Neuronal stem cell (in vitro differentiated cells): ENCODE measurements around the gene TXNDC11.
A peak's percentile ranks its signal among the peaks of the same experiment; 100 is the strongest.

Experiments used
- DNase-seq: peaks from one replicate; pipeline ENCODE4 v3.0.0-alpha.2; 2013; ENCODE audit warnings: low spot score
- H2AFZ ChIP-seq: one replicate; pipeline ENCODE4 v1.6.1; 2013; ENCODE audit warnings: mild to moderate bottlenecking, low read length, inconsistent platforms
- H2AK5ac ChIP-seq: 2 replicates; pipeline ENCODE4 v1.6.1; 2013; ENCODE audit warnings: low read depth, mild to moderate bottlenecking, inconsistent platforms, low read length, moderate library complexity, mixed read lengths
- H2BK120ac ChIP-seq: 2 replicates; pipeline ENCODE4 v1.6.1; 2013; ENCODE audit warnings: low read depth, mild to moderate bottlenecking, inconsistent platforms, low read length, moderate library complexity, mixed read lengths
- H2BK12ac ChIP-seq: one replicate; pipeline ENCODE4 v1.6.1; 2013; ENCODE audit warnings: low read length, inconsistent platforms
- H2BK15ac ChIP-seq: 2 replicates; pipeline ENCODE4 v1.6.1; 2013; ENCODE audit warnings: mild to moderate bottlenecking, low read length, inconsistent platforms, mixed read lengths
- H2BK5ac ChIP-seq: one replicate; pipeline ENCODE4 v1.6.1; 2013; ENCODE audit warnings: inconsistent platforms, mild to moderate bottlenecking, low read length, moderate library complexity
- H3K14ac ChIP-seq: one replicate; pipeline ENCODE4 v1.6.1; 2013; ENCODE audit warnings: low read length, inconsistent platforms
- H3K18ac ChIP-seq: 2 replicates; pipeline ENCODE4 v1.6.1; 2013; ENCODE audit warnings: low read length, inconsistent platforms
- H3K23ac ChIP-seq: 2 replicates; pipeline ENCODE4 v1.6.1; 2013; ENCODE audit warnings: low read depth, mild to moderate bottlenecking, mixed read lengths, low read length, inconsistent platforms; ENCODE audit not compliant: poor library complexity
- H3K27ac ChIP-seq: replicated peaks from 3 replicates; pipeline ENCODE4 v1.5.1; 2013; ENCODE audit warnings: low read length, inconsistent platforms
- H3K27me3 ChIP-seq, 3 experiments: 2 replicates each; pipeline ENCODE4 v1.6.1; 2013; ENCODE audit warnings: low read length in 3 of 3, mild to moderate bottlenecking in 2 of 3, inconsistent platforms in 1 of 3, low read depth in 1 of 3, mixed read lengths in 1 of 3, moderate library complexity in 1 of 3; ENCODE audit not compliant: control insufficient read depth in 3 of 3, insufficient read depth in 3 of 3
- H3K36me3 ChIP-seq, 2 donors: replicated peaks in 1 of 2; 2 replicates each; pipeline ENCODE4 v1.6.1; 2013; ENCODE audit warnings: low read length in 2 of 2; ENCODE audit not compliant: control insufficient read depth in 2 of 2, insufficient read depth in 2 of 2
- H3K4ac ChIP-seq: 2 replicates; pipeline ENCODE4 v1.6.1; 2013; ENCODE audit warnings: inconsistent platforms, mild to moderate bottlenecking, low read length, moderate library complexity
- H3K4me1 ChIP-seq, 2 donors: 1 replicate in 1 of 2; 2 replicates in 1 of 2; pipeline ENCODE4 v1.6.1; 2013; ENCODE audit warnings: low read length in 2 of 2, low read depth in 1 of 2; ENCODE audit not compliant: control insufficient read depth in 2 of 2, insufficient read depth in 1 of 2
- H3K4me2 ChIP-seq: one replicate; pipeline ENCODE4 v1.6.1; 2013; ENCODE audit warnings: mild to moderate bottlenecking, low read length, inconsistent platforms; ENCODE audit not compliant: insufficient read depth, poor library complexity, severe bottlenecking
- H3K4me3 ChIP-seq, 2 donors: 2 replicates each; pipeline ENCODE4 v1.5.1; 2013; ENCODE audit warnings: low read length in 2 of 2, mild to moderate bottlenecking in 2 of 2, inconsistent platforms in 1 of 2, moderate library complexity in 1 of 2
- H3K79me1 ChIP-seq: one replicate; pipeline ENCODE4 v1.6.1; 2013; ENCODE audit warnings: low read depth, mild to moderate bottlenecking, inconsistent platforms, low read length, moderate library complexity
- H3K9ac ChIP-seq: one replicate; pipeline ENCODE4 v1.6.1; 2013; ENCODE audit warnings: mild to moderate bottlenecking, low read depth, low read length, inconsistent platforms; ENCODE audit not compliant: poor library complexity
- H3K9me3 ChIP-seq, 2 donors: replicated peaks in 1 of 2; 2 replicates each; pipeline versions ENCODE3 to v1.6.1; 2013; ENCODE audit warnings: low read length in 2 of 2, mild to moderate bottlenecking in 2 of 2, inconsistent platforms in 1 of 2, low read depth in 1 of 2, mixed read lengths in 1 of 2, moderate library complexity in 1 of 2; ENCODE audit not compliant: control insufficient read depth in 2 of 2, insufficient read depth in 1 of 2
- H4K8ac ChIP-seq: one replicate; pipeline ENCODE4 v1.6.1; 2013; ENCODE audit warnings: low read depth, mild to moderate bottlenecking, inconsistent platforms, low read length, moderate library complexity
- H4K91ac ChIP-seq: one replicate; pipeline ENCODE4 v1.6.1; 2013; ENCODE audit warnings: low read length, low read depth, mild to moderate bottlenecking, inconsistent platforms; ENCODE audit not compliant: poor library complexity
- WGBS, 2 donors: extraction: QIAGEN DNeasy Blood & Tissue Kit; methylation state at CpG; one replicate each; pipeline ENCODE4 v1.1.7; 2013; ENCODE audit warnings: missing lambda C conversion rate in 2 of 2, mixed read lengths in 1 of 2; ENCODE audit not compliant: insufficient read length in 2 of 2, insufficient replicate concordance in 1 of 2; ENCODE audit errors: extremely low coverage in 2 of 2; 5-methylcytosine and 5-hydroxymethylcytosine counted together

The TXNDC11 gene

GRCh38 chr16:11743308-11744074, 834 bp upstream of the TXNDC11 start:
- no peak overlapping the region for H4K91ac ChIP-seq
- peak overlapping the region; percentile 61 for H3K4me2 ChIP-seq
- WGBS, 2 donors, result no CpG with 5 or more reads among the region's 21 CpGs
- H3K9ac ChIP-seq, result no peak overlapping the region
- H2BK120ac ChIP-seq, result no peak overlapping the region
- H4K8ac ChIP-seq, result no peak overlapping the region
- peaks cover 0 to 8% of the 10 kb centered on the region in 2 donors for H3K9me3 ChIP-seq
- H3K4me1 ChIP-seq, result peaks cover 0 to 6% of the 10 kb centered on the region in 2 donors
- no peaks in the 10 kb centered on the region for H3K27me3 ChIP-seq
- no peak for DNase-seq
- no peak overlapping the region for H2BK12ac ChIP-seq
- peaks cover 4% of the 10 kb centered on the region for H3K79me1 ChIP-seq
- no peak overlapping the region for H3K4ac ChIP-seq
- H2AFZ ChIP-seq, result peak overlapping the region; percentile 93
- H2AK5ac ChIP-seq, result no peak overlapping the region
- peak overlapping the region; percentile 48 for H2BK5ac ChIP-seq
- no peak overlapping the region for H3K14ac ChIP-seq
- peaks cover 1 to 23% of the 10 kb centered on the region in 2 donors for H3K36me3 ChIP-seq
- H2BK15ac ChIP-seq, result no peak overlapping the region
- no peak overlapping the region for H3K27ac ChIP-seq
- H3K4me3 ChIP-seq, result peak overlapping the region; percentile 82 to 89
- no peak overlapping the region for H3K23ac ChIP-seq
- peak overlapping the region; percentile 38 for H3K18ac ChIP-seq

DNA sequence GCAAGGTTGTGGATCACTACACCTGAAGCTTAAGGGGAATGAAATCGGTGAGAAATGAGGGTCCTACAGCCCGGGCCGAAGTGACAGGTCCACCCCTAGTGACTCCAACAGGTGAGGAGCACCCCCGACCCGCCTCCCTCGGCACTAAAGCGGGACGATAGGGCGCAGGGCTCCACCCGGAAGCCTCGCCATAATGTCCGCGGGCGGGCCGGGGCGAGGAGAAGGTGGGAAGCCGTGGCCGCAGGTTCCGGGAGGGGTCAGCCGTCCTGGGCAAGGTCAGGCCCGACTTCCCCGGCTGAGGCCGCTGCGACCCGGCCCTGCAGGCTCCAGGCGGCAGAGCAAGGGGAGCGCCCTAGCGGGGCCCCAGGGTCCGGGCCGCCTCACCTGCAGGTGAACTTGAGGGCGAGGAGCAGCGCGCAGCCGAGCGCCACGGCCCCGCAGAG, 543 bp downstream of the TXNDC11 start:
- Histone ChIP-seq H3K18ac (peak overlapping the region; percentile 94), H3K23ac (peak overlapping the region; percentile 94), H4K91ac (no peak overlapping the region), H3K36me3 (peaks cover 0 to 27% of the 10 kb centered on the region in 2 donors), H3K4me2 (peak overlapping the region; percentile 93), H2AFZ (peak overlapping the region; percentile 93), H2BK5ac (peak overlapping the region; percentile 60), H2BK15ac (peak overlapping the region; percentile 75), H4K8ac (no peak overlapping the region), H3K79me1 (peaks cover 4% of the 10 kb centered on the region), H2BK12ac (no peak overlapping the region), H3K9me3 (peaks cover 0 to 8% of the 10 kb centered on the region in 2 donors), H2AK5ac (no peak overlapping the region), H3K14ac (peak overlapping the region; percentile 56), H3K4me3 (peak overlapping the region; percentile 88 to 89), H3K27me3 (no peaks in the 10 kb centered on the region), H3K9ac (peak overlapping the region; percentile 96), H3K4ac (no peak overlapping the region), H3K27ac (peak overlapping the region; percentile 40), H2BK120ac (no peak overlapping the region), H3K4me1 (peaks cover 0 to 6% of the 10 kb centered on the region in 2 donors)
- WGBS, 2 donors, result no CpG with 5 or more reads among the region's 37 CpGs
- peak; percentile 8 for DNase-seq

DNA sequence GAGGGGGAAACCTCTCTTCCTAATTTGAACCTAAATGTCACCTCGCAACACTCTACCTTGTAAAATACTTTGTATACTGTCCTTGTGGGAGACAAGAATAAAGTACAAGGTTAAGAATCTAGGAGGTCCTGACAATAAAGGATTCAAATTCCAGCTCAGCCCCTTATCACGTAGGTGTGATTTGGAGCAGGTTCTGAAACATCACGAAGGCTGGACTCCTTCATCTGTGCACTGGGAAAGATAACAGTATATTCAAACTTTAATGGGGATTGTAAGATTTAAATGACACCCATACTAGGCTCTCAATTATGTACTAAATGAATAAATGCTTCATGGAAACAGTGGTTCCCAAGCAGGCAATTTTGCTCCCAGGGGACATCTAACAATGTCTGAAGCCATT, 2.1 kb downstream of the TXNDC11 start:
- peaks cover 0 to 8% of the 10 kb centered on the region in 2 donors for H3K9me3 ChIP-seq
- no peak overlapping the region for H2BK15ac ChIP-seq
- H3K4me1 ChIP-seq, result peaks cover 0 to 6% of the 10 kb centered on the region in 2 donors
- H2AFZ ChIP-seq, result no peak overlapping the region
- peaks cover 7 to 42% of the 10 kb centered on the region in 2 donors for H3K36me3 ChIP-seq
- no CpG with 5 or more reads among the region's 3 CpGs for WGBS, 2 donors
- H2BK5ac ChIP-seq, result no peak overlapping the region
- H3K23ac ChIP-seq, result no peak overlapping the region
- H3K27ac ChIP-seq, result no peak overlapping the region
- no peak overlapping the region for H3K4me3 ChIP-seq
- no peak overlapping the region for H3K18ac ChIP-seq
- H3K14ac ChIP-seq, result no peak overlapping the region
- DNase-seq, result no peak
- no peak overlapping the region for H2AK5ac ChIP-seq
- H4K91ac ChIP-seq, result no peak overlapping the region
- no peak overlapping the region for H3K9ac ChIP-seq
- no peak overlapping the region for H3K4ac ChIP-seq
- H3K27me3 ChIP-seq, result no peaks in the 10 kb centered on the region
- no peak overlapping the region for H4K8ac ChIP-seq
- no peak overlapping the region for H3K4me2 ChIP-seq
- H3K79me1 ChIP-seq, result peaks cover 6% of the 10 kb centered on the region
- no peak overlapping the region for H2BK12ac ChIP-seq
- H2BK120ac ChIP-seq, result no peak overlapping the region

- H3K18ac ChIP-seq, result no peak overlapping the region
- no peak overlapping the region for H2AK5ac ChIP-seq
- no peak overlapping the region for H3K27ac ChIP-seq
- H3K4ac ChIP-seq, result no peak overlapping the region
- H3K27me3 ChIP-seq, result no peaks in the 10 kb centered on the region
- H3K4me2 ChIP-seq, result no peak overlapping the region
- no CpG with 5 or more reads among the region's 15 CpGs for WGBS, 2 donors
- H2AFZ ChIP-seq, result no peak overlapping the region
- DNase-seq, result no peak
- no peak overlapping the region for H2BK12ac ChIP-seq
- H3K4me3 ChIP-seq, result no peak overlapping the region
- no peak overlapping the region for H4K8ac ChIP-seq
- peaks cover 0 to 6% of the 10 kb centered on the region in 2 donors for H3K4me1 ChIP-seq
- H2BK5ac ChIP-seq, result no peak overlapping the region
- H3K36me3 ChIP-seq, result peaks cover 10 to 59% of the 10 kb centered on the region in 2 donors
- H2BK15ac ChIP-seq, result no peak overlapping the region
- peaks cover 6% of the 10 kb centered on the region for H3K79me1 ChIP-seq
- H4K91ac ChIP-seq, result no peak overlapping the region
- H3K14ac ChIP-seq, result no peak overlapping the region
- peaks cover 0 to 8% of the 10 kb centered on the region in 2 donors for H3K9me3 ChIP-seq
- no peak overlapping the region for H3K23ac ChIP-seq
- H2BK120ac ChIP-seq, result no peak overlapping the region
- H3K9ac ChIP-seq, result no peak overlapping the region
These were observed 3.7 kb downstream of the TXNDC11 start for GRCh38 chr16:11738742-11739544.
